Loucy (cell line): ENCODE results near the gene BTBD9.

Experiments used
- EZH2phosphoT487 ChIP-seq: fragments of 200-600 bp; IDR thresholded peaks from 2 replicates; pipeline ENCODE4 v1.6.1; 2018; ENCODE audit warnings: antibody characterized with exemption, mild to moderate bottlenecking, moderate library complexity, borderline replicate concordance
- TF ChIP-seq, protein P1 (sequence below): fragments of 200-600 bp; sonication (generic); conservative IDR thresholded peaks from 2 replicates; pipeline ENCODE4 v1.5.1; 2014; ENCODE audit warnings: mild to moderate bottlenecking, antibody characterized with exemption, low read length

GRCh38 chr6:38542031-38542430 lies 97.7 kb downstream of the BTBD9 start:
- TF ChIP-seq, protein P1, sequence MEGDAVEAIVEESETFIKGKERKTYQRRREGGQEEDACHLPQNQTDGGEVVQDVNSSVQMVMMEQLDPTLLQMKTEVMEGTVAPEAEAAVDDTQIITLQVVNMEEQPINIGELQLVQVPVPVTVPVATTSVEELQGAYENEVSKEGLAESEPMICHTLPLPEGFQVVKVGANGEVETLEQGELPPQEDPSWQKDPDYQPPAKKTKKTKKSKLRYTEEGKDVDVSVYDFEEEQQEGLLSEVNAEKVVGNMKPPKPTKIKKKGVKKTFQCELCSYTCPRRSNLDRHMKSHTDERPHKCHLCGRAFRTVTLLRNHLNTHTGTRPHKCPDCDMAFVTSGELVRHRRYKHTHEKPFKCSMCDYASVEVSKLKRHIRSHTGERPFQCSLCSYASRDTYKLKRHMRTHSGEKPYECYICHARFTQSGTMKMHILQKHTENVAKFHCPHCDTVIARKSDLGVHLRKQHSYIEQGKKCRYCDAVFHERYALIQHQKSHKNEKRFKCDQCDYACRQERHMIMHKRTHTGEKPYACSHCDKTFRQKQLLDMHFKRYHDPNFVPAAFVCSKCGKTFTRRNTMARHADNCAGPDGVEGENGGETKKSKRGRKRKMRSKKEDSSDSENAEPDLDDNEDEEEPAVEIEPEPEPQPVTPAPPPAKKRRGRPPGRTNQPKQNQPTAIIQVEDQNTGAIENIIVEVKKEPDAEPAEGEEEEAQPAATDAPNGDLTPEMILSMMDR = no peak
- no peak for TF ChIP-seq EZH2phosphoT487
